ENCODE results near the gene TCEA2. TPM values are rescaled to one million over a fixed set of nuclear protein-coding genes. Genes with fewer than 3 reads are reported as not detected.

TCEA2 gene
- total and polyA plus RNA-seq, 2 of the 13 experiments (the other 11 are each of a cell fraction or from before 2014, with no cell fraction given): 28.1 to 33.7 TPM

- intact Hi-C loops (cut with micrococcal nuclease; ENCODE audit: unreplicated experiment): loop anchor here (2.0 kb wide), 1 partner anchor 17 kb away; no protein-coding TSS in a partner anchor
- Histone ChIP-seq H3K9me3 (ENCODE audit: low read length) (no peaks in the 10 kb centered on the region), H2AFZ (ENCODE audit: low read length) (no peak overlapping the region), H3K4me1 (ENCODE audit: insufficient read depth, low read length) (no peaks in the 10 kb centered on the region), H3K27me3 (ENCODE audit: control insufficient read depth in 1 of 2, insufficient read depth in 2 of 2, low read length in 2 of 2) (peaks cover 53 to 89% of the 10 kb centered on the region in 2 experiments), H3K9ac (ENCODE audit: insufficient read depth, low read depth, low read length) (no peak overlapping the region), H3K27ac (ENCODE audit: extremely low read length, insufficient read depth, low read length) (no peak overlapping the region), H3K4me3 (replicated peaks in 1 of 3; ENCODE audit: insufficient read depth in 1 of 3, low read depth in 2 of 3, low read length in 3 of 3) (no peak overlapping the region), H4K20me1 (ENCODE audit: insufficient read depth, low read length) (peaks cover 3% of the 10 kb centered on the region; the same call in 1 of the 2 replicates), H3K36me3 (replicated peaks in 1 of 2; ENCODE audit: control insufficient read depth in 1 of 2, insufficient read depth in 2 of 2, low read length in 2 of 2) (no peaks in the 10 kb centered on the region), H3K79me2 (ENCODE audit: insufficient read depth, low read length) (no peaks in the 10 kb centered on the region), H3K4me2 (ENCODE audit: low read depth, low read length) (no peak overlapping the region)
- FAIRE-seq (no peak), ATAC-seq (no peak), DNase-seq (ENCODE audit: low spot score) (no peak)
- in situ Hi-C loops (cut with HindIII; ENCODE audit: extremely low pct_ligation_motif_present, low pct_unique_long_range_greater_than_20kb): no loop called here
- no TSS peak for BruUV-seq (replicated peaks)
- ChIA-PET POLR2A (no interaction called here), CTCF (ENCODE audit: low intra/inter-chr PET ratio, low total read pairs) (no interaction called here)
- no peak for TF ChIP-seq CAMTA2 (CRISPR knock-in tag; IDR thresholded peaks at IDR 0.05; ENCODE audit: borderline replicate concordance)
- no peak for TF ChIP-seq REL (CRISPR knock-in tag; conservative IDR thresholded peaks at IDR 0.05)
- TF ChIP-seq ZMAT3 (CRISPR knock-in tag; conservative IDR thresholded peaks at IDR 0.05): no peak
- no peak for TF ChIP-seq CEBPG (CRISPR knock-in tag; IDR thresholded peaks at IDR 0.05)
- TF ChIP-seq ZNF704 (CRISPR knock-in tag; IDR thresholded peaks at IDR 0.05; ENCODE audit: borderline replicate concordance): no peak
- TF ChIP-seq TEF (CRISPR knock-in tag; IDR thresholded peaks at IDR 0.05): no peak
- no peak for TF ChIP-seq PRPF4 (IDR thresholded peaks at IDR 0.05; ENCODE audit: low read depth, low read length, poor library complexity, severe bottlenecking)
- no peak for TF ChIP-seq CHCHD3 (CRISPR knock-in tag; IDR thresholded peaks at IDR 0.05)
- TF ChIP-seq HDAC6 (IDR thresholded peaks at IDR 0.05; ENCODE audit: low read depth, low read length): no peak
- TF ChIP-seq CBFB (CRISPR knock-in tag; IDR thresholded peaks at IDR 0.05): no peak
- TF ChIP-seq REXO4 (CRISPR knock-in tag; IDR thresholded peaks at IDR 0.05; ENCODE audit: borderline replicate concordance): no peak
- TF ChIP-seq ZNF280B (CRISPR knock-in tag; IDR thresholded peaks at IDR 0.05; ENCODE audit: borderline replicate concordance): no peak
- TF ChIP-seq ZNF513 (CRISPR knock-in tag; conservative IDR thresholded peaks at IDR 0.05): no peak
- TF ChIP-seq DNMT1 (CRISPR knock-in tag; IDR thresholded peaks at IDR 0.05): no peak
- no peak for TF ChIP-seq ZNF776 (CRISPR knock-in tag; IDR thresholded peaks at IDR 0.05)
- TF ChIP-seq STAT5B (CRISPR knock-in tag; IDR thresholded peaks at IDR 0.05): no peak
- TF ChIP-seq ZSCAN12 (CRISPR knock-in tag; IDR thresholded peaks at IDR 0.05): no peak
- TF ChIP-seq ISL2 (CRISPR knock-in tag; IDR thresholded peaks at IDR 0.05): no peak
- TF ChIP-seq ZBTB43 (CRISPR knock-in tag; conservative IDR thresholded peaks at IDR 0.05): no peak
- WGBS (ENCODE audit: low lambda C conversion rate): 24% methylated on average over 19 of the region's 20 CpGs
Measured at GRCh38 chr20:64103871-64104666, 41.1 kb downstream of the TCEA2 start.
